ENCODE results near the gene TMOD2.

Gene TMOD2

DNA sequence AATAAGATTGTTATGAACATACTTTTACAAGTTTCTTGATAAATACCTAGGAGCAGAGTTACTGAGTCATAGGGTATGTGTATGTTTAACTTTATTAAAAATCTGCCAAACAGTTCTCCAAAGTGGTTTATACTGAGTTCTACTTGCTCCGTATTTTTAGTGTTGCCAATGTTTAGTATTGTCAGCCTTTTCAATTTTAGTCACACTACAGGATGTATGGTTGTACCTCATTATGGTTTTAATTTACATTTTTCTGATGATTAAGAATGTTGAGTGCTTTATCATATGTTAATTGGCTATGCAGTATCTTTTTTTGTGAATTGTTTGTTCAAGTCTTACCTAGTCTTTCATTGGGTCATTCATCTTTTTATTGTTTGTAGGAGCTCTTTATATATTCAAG is 82.4 kb downstream of the TMOD2 start:
- Histone ChIP-seq H3K9ac (ENCODE audit: low read depth, low read length) (no peak overlapping the region), H3K9me3 (ENCODE audit: control insufficient read depth, insufficient read depth, low read length) (no peaks in the 10 kb centered on the region), H3K4me1 (ENCODE audit: control insufficient read depth, insufficient read depth, low read length) (peaks cover 23% of the 10 kb centered on the region), H3K4me3 (ENCODE audit: low read depth, low read length) (no peak overlapping the region), H3K36me3 (ENCODE audit: control insufficient read depth, insufficient read depth, low read length) (no peaks in the 10 kb centered on the region), H3K27me3 (ENCODE audit: control insufficient read depth, insufficient read depth, low read length) (peaks cover 2% of the 10 kb centered on the region)

DNA sequence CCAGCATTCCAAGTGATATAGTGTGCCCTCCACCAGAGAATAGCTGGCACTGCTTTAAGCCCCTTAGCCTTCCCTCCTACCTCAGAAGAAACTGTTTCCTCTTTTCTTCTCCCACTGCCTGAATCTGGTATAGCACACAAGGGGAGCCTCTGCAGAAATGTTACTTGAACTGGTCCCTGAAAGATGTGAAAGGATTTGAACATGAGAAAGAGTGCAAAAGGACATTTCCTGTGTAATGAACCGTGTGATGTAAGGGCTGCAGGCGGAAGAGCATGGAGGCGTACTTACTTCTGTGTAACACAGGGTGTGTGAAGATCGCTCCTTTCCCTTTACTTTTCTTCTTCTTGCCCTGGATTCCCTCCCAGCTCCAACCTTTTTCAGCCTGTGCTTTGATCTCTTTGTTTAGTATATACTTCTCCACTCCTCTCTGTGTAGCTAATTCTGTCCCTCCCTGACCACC is 86.4 kb downstream of the TMOD2 start:
- no peaks in the 10 kb centered on the region for H3K36me3 ChIP-seq (ENCODE audit: control insufficient read depth, insufficient read depth, low read length)
- no peak overlapping the region for H3K4me3 ChIP-seq (ENCODE audit: low read depth, low read length)
- no peaks in the 10 kb centered on the region for H3K27me3 ChIP-seq (ENCODE audit: control insufficient read depth, insufficient read depth, low read length)
- no peak overlapping the region for H3K9ac ChIP-seq (ENCODE audit: low read depth, low read length)
- H3K9me3 ChIP-seq (ENCODE audit: control insufficient read depth, insufficient read depth, low read length): no peaks in the 10 kb centered on the region
- peaks cover 25% of the 10 kb centered on the region for H3K4me1 ChIP-seq (ENCODE audit: control insufficient read depth, insufficient read depth, low read length)

DNA sequence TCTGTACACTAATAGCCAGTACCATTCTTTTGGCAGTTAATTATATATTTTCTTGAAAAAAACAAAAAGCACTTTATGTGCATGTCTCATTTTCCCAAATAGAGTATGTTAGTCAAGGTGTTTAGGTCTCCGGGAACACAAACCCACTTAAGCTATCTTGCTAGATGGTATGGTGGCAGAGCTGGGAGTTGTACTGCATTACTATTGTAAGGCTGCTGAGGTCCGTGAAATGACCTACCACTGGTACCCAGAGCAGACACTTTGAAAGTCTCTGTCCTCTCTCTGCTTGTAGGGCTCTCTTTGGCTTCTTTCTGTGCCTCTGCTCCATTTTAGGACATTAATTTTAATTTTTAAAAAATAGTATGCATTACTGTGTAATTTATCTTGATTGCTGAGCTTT is 86.9 kb downstream of the TMOD2 start:
- Histone ChIP-seq H3K4me1 (ENCODE audit: control insufficient read depth, insufficient read depth, low read length) (peaks cover 29% of the 10 kb centered on the region), H3K4me3 (ENCODE audit: low read depth, low read length) (no peak overlapping the region), H3K36me3 (ENCODE audit: control insufficient read depth, insufficient read depth, low read length) (no peaks in the 10 kb centered on the region), H3K9ac (ENCODE audit: low read depth, low read length) (no peak overlapping the region), H3K9me3 (ENCODE audit: control insufficient read depth, insufficient read depth, low read length) (no peaks in the 10 kb centered on the region), H3K27me3 (ENCODE audit: control insufficient read depth, insufficient read depth, low read length) (no peaks in the 10 kb centered on the region)

DNA sequence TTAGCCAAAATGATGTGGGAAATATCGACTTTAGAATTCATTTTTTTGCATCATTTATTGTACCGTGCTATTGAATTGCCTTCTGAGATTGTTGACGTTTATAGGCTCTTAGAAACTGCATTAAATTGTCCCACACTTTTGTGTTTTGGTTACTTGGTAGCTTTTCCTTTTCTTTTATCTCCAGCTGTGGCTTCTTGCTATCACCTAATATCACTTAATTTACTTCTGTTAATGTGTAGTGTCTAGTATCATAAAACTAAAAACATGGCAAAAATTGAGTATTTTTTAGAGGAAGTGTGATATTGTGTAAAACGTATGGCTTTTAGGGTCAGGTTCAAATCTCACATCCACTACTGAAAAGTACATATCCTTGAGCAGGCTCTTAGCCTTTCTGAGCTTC is 89.3 kb downstream of the TMOD2 start:
- Histone ChIP-seq H3K9ac (ENCODE audit: low read depth, low read length) (no peak overlapping the region), H3K36me3 (ENCODE audit: control insufficient read depth, insufficient read depth, low read length) (no peaks in the 10 kb centered on the region), H3K4me1 (ENCODE audit: control insufficient read depth, insufficient read depth, low read length) (peaks cover 35% of the 10 kb centered on the region), H3K4me3 (ENCODE audit: low read depth, low read length) (no peak overlapping the region), H3K9me3 (ENCODE audit: control insufficient read depth, insufficient read depth, low read length) (no peaks in the 10 kb centered on the region), H3K27me3 (ENCODE audit: control insufficient read depth, insufficient read depth, low read length) (no peaks in the 10 kb centered on the region)

DNA sequence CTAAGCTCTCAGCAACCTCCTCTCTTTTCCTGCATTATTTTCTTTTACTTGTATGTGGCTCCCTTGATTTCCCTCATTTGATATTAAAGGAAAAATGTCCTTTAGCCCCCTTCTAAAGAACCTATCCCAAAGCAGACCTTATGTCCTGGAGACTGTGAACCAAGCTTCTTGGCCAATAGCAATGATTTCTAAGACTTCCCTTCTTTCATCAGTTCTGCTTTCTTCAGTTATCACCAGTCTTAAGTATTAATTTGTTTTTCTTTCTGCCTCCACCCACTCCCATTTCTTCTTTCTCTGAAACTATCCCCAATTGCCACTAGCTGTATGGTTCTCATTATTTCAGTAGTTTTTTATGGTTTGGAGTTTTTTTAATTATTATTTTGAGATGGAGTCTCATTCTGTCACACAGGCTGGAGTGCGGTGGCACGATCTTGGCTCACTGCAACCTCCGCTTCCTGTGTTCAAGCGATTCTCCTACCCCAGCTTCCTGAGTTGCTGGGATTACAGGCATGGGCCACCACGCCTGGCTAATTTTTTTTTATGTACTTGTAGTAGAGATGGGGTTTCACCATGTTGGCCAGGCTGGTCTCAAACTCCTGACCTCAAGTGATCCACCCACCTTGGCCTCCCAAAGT is 90.1 kb downstream of the TMOD2 start:
- Histone ChIP-seq H3K9ac (ENCODE audit: low read depth, low read length) (no peak overlapping the region), H3K36me3 (ENCODE audit: control insufficient read depth, insufficient read depth, low read length) (no peaks in the 10 kb centered on the region), H3K4me1 (ENCODE audit: control insufficient read depth, insufficient read depth, low read length) (peaks cover 35% of the 10 kb centered on the region), H3K27me3 (ENCODE audit: control insufficient read depth, insufficient read depth, low read length) (no peaks in the 10 kb centered on the region), H3K4me3 (ENCODE audit: low read depth, low read length) (no peak overlapping the region), H3K9me3 (ENCODE audit: control insufficient read depth, insufficient read depth, low read length) (no peaks in the 10 kb centered on the region)

DNA sequence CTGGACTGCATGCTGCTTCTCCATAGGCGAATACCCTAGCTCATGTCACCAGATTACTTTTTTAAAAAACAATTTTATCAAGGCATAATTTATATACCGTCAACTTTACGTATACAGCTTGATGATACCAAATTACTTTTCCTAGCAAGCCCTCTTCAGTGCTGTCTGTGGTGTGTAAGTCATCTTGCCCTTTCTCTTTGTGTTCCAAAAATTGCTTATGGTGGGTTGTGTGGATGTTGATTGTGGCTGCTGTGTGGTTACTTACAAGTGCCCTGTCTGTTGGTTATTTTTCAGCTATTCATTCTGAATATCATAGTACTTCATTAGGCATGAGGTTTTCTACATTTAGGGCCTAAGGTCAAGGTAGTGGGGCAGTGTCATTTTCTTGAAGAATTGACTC is 90.9 kb downstream of the TMOD2 start:
- Histone ChIP-seq H3K27me3 (ENCODE audit: control insufficient read depth, insufficient read depth, low read length) (no peaks in the 10 kb centered on the region), H3K9ac (ENCODE audit: low read depth, low read length) (no peak overlapping the region), H3K36me3 (ENCODE audit: control insufficient read depth, insufficient read depth, low read length) (no peaks in the 10 kb centered on the region), H3K9me3 (ENCODE audit: control insufficient read depth, insufficient read depth, low read length) (no peaks in the 10 kb centered on the region), H3K4me1 (ENCODE audit: control insufficient read depth, insufficient read depth, low read length) (peaks cover 32% of the 10 kb centered on the region), H3K4me3 (ENCODE audit: low read depth, low read length) (no peak overlapping the region)

DNA sequence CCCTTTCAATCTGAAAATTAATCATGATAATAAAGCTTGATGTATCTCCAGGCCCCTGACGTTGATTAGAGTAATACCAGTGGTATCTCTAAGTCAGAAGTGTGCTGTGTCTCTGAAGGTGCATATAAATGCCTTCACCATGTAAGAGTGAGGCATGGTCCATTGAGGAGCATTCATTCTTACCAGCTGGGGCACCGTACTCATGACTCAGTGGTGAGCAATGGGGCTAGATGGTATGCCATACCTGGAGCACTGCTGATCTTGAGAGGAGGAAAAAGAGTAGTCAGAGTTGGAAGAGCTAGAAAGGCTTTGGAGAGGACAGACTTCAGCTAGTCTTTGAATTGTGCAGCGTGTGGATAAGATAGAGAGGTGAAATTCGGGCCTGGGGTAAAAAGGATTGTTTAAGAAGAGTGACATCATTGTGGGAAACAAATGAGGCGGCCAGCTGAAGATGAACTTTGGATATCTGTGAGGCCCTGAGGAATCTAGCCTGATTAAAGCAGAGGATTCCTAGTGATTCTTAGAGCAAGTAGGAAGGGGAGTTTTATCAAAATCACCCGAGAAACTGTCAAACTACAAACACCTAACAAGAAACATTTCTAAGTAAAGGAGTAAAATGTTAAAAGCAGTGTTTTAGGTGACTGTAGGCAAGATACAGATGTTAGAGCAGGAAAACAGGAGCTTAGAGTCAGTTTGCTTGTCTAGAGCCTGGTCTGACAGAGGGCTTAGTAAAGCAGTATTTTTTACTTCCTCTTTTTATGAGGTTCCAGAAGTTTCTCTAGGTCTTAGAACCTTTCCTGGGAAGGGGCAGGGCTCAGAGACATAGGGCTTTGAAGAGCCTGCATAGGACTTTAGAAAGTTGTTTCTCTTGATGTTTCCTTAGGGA is 91.7 kb downstream of the TMOD2 start:
- H3K9ac ChIP-seq (ENCODE audit: low read depth, low read length): no peak overlapping the region
- H3K4me1 ChIP-seq (ENCODE audit: control insufficient read depth, insufficient read depth, low read length): peaks cover 24% of the 10 kb centered on the region

DNA sequence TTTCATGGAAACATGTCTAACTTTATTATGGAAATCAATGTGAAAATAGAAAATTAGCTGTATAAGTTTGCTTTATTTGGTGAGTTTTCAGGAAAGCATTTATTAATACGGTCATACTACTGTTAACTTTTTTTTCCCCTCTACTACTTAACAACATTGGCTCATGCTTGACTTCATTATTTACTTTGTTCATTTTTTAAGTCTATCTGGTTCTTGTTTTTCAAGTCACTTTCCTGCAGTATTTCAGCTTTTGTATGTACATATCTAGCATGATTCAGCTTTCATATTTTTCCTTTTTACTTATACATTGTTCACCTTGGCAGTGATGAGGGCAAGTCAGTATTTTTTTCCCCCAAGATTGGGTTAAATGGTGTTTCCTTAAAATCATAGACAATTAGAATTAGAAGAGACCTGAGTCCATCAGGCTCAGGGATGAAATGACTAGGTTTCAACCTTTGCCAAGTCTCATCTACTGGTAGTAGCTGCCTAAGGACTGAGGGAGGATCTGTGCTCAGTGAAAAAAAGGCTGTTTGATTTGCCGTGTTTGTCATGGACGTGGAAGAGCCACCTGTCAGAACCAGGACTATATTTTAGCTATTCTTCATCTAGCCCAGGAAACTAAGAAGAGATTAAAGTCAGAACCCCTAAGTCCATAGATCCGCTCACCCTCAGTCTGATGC is 93.5 kb downstream of the TMOD2 start:
- no peak overlapping the region for H3K4me3 ChIP-seq (ENCODE audit: low read depth, low read length)
- H3K9me3 ChIP-seq (ENCODE audit: control insufficient read depth, insufficient read depth, low read length): no peaks in the 10 kb centered on the region
- H3K4me1 ChIP-seq (ENCODE audit: control insufficient read depth, insufficient read depth, low read length): peaks cover 22% of the 10 kb centered on the region
- H3K9ac ChIP-seq (ENCODE audit: low read depth, low read length): no peak overlapping the region
- no peaks in the 10 kb centered on the region for H3K36me3 ChIP-seq (ENCODE audit: control insufficient read depth, insufficient read depth, low read length)
- H3K27me3 ChIP-seq (ENCODE audit: control insufficient read depth, insufficient read depth, low read length): no peaks in the 10 kb centered on the region

More for the DNA sequence above, 91.7 kb downstream of the TMOD2 start:
- Histone ChIP-seq H3K9me3 (ENCODE audit: control insufficient read depth, insufficient read depth, low read length) (no peaks in the 10 kb centered on the region), H3K36me3 (ENCODE audit: control insufficient read depth, insufficient read depth, low read length) (no peaks in the 10 kb centered on the region), H3K4me3 (ENCODE audit: low read depth, low read length) (no peak overlapping the region), H3K27me3 (ENCODE audit: control insufficient read depth, insufficient read depth, low read length) (no peaks in the 10 kb centered on the region)

DNA sequence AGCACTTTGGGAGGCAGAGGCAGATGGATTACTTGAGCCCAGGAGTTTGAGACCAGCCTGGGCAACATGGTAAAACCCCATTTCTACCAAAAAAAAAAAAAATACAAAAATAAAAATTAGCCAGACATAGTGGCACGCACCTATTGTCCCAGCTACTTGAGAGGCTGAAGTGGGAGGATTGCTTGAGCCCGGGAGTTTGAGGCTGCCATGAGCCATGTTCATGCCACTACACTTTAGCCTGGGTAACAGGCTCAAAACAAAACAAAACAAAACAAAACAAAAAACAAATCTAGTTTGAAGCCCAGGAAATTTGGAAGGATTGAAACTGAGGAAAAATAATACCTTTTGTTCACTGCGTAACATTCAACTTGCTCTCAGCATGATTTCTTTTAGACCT is 94.7 kb downstream of the TMOD2 start:
- Histone ChIP-seq H3K9ac (ENCODE audit: low read depth, low read length) (no peak overlapping the region), H3K27me3 (ENCODE audit: control insufficient read depth, insufficient read depth, low read length) (no peaks in the 10 kb centered on the region), H3K36me3 (ENCODE audit: control insufficient read depth, insufficient read depth, low read length) (no peaks in the 10 kb centered on the region), H3K4me1 (ENCODE audit: control insufficient read depth, insufficient read depth, low read length) (peaks cover 18% of the 10 kb centered on the region), H3K4me3 (ENCODE audit: low read depth, low read length) (no peak overlapping the region), H3K9me3 (ENCODE audit: control insufficient read depth, insufficient read depth, low read length) (no peaks in the 10 kb centered on the region)

DNA sequence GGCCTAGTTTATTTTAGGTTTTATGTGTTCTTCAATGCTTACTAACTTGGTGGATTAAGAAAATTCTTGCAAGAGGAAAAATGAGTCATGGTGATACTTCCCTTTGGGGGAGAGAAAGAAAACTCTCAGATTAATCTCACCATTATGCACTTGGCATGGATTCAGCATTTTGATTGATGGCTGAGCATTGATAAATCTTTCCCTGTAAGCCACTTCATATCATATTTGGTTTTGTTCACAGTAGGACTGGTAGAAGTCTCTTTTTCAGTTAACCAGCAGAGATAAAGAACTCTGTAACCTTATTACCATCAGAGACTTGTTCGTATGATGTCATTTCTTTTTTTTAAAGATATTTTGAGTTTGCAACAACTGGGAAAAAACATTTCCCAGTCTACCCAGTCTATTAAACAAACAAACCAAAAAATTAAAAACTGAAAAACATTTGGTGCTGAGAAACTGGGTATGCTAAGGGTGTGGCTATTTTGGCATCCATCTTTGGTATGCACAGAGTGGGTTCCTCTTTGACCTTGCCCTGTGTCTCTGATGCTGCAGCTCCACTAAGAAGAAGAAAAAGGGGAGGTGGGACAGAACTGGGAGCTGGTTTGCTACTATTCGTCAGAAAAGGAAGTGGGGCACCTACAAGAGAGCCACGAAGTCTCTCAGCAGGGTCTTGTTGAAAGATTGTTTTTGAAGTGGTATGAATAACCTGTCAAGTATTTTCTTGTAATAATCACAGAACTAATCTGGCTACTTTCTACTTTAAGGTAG is 95.2 kb downstream of the TMOD2 start:
- H3K4me1 ChIP-seq (ENCODE audit: control insufficient read depth, insufficient read depth, low read length): peaks cover 18% of the 10 kb centered on the region

DNA sequence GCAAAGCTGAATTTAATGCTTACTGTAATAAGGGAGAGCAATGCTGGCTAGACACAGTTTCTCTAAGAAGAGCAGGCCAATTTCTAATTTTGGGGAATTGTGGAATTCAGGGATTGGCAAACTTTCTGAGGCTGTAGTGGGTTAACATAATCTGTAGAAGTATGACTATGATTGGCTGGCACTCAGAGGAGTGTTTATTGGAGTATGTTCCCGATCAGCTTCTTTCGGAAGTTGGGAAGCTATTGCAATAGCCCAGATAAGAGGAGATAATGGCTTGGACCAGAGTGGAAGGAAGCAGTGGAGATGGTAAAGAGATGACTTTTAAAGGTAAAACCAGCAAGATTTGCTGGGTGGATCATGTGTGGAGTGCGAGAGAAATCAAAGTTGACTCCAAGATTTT is 97.4 kb downstream of the TMOD2 start:
- Histone ChIP-seq H3K9ac (ENCODE audit: low read depth, low read length) (no peak overlapping the region), H3K27me3 (ENCODE audit: control insufficient read depth, insufficient read depth, low read length) (no peaks in the 10 kb centered on the region), H3K4me3 (ENCODE audit: low read depth, low read length) (no peak overlapping the region), H3K9me3 (ENCODE audit: control insufficient read depth, insufficient read depth, low read length) (no peaks in the 10 kb centered on the region), H3K36me3 (ENCODE audit: control insufficient read depth, insufficient read depth, low read length) (no peaks in the 10 kb centered on the region), H3K4me1 (ENCODE audit: control insufficient read depth, insufficient read depth, low read length) (peaks cover 6% of the 10 kb centered on the region)

More for the DNA sequence above, 95.2 kb downstream of the TMOD2 start:
- H3K9me3 ChIP-seq (ENCODE audit: control insufficient read depth, insufficient read depth, low read length): no peaks in the 10 kb centered on the region
- no peaks in the 10 kb centered on the region for H3K36me3 ChIP-seq (ENCODE audit: control insufficient read depth, insufficient read depth, low read length)
- H3K9ac ChIP-seq (ENCODE audit: low read depth, low read length): no peak overlapping the region
- no peak overlapping the region for H3K4me3 ChIP-seq (ENCODE audit: low read depth, low read length)
- H3K27me3 ChIP-seq (ENCODE audit: control insufficient read depth, insufficient read depth, low read length): no peaks in the 10 kb centered on the region
